Coronary artery (tissue), 2 donors: ENCODE measurements around the gene HBD.

ENCODE experiments used
- DNase-seq: peaks from one replicate; pipeline ENCODE4 v3.0.0-alpha.2; 2017; ENCODE audit warnings: low spot score
- H3K27ac ChIP-seq, 2 donors: fragments of 200-600 bp; sonication (generic); one replicate each; pipeline ENCODE4 v1.5.1; 2016 to 2019
- H3K4me3 ChIP-seq: fragments of 200-600 bp; sonication (generic); 2 replicates; pipeline ENCODE4 v1.5.1; 2016; ENCODE audit warnings: mild to moderate bottlenecking, moderate library complexity
- TF ChIP-seq, protein P1 (sequence below): fragments of 200-600 bp; sonication (generic); IDR thresholded peaks from one replicate; pipeline ENCODE4 v1.5.1; 2019; ENCODE audit warnings: antibody characterized with exemption

Gene HBD

GRCh38 chr11:5226732-5227310 lies 7.5 kb downstream of the HBD start, which contains the start of gene HBB:
Gene HBB, minus strand, starts transcription at chr11:5227071. Its CDS starts 50 bp downstream, at chr11:5227021.
- no peak for DNase-seq
- Histone ChIP-seq H3K27ac (no peak within 1 kb of the TSS), H3K4me3 (no peak within 1 kb of the TSS)
- TF ChIP-seq, protein P1, sequence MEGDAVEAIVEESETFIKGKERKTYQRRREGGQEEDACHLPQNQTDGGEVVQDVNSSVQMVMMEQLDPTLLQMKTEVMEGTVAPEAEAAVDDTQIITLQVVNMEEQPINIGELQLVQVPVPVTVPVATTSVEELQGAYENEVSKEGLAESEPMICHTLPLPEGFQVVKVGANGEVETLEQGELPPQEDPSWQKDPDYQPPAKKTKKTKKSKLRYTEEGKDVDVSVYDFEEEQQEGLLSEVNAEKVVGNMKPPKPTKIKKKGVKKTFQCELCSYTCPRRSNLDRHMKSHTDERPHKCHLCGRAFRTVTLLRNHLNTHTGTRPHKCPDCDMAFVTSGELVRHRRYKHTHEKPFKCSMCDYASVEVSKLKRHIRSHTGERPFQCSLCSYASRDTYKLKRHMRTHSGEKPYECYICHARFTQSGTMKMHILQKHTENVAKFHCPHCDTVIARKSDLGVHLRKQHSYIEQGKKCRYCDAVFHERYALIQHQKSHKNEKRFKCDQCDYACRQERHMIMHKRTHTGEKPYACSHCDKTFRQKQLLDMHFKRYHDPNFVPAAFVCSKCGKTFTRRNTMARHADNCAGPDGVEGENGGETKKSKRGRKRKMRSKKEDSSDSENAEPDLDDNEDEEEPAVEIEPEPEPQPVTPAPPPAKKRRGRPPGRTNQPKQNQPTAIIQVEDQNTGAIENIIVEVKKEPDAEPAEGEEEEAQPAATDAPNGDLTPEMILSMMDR = no peak

- TF ChIP-seq, protein P1 = no peak
- no peak for DNase-seq
- H3K27ac ChIP-seq = no peak overlapping the region
- H3K4me3 ChIP-seq = no peak overlapping the region
These were observed 8.8 kb downstream of the HBD start for GRCh38 chr11:5225480-5225871.

- no peak for DNase-seq
- H3K4me3 ChIP-seq = no peak overlapping the region
- no peak overlapping the region for H3K27ac ChIP-seq
- TF ChIP-seq, protein P1 = no peak
These were observed 9.5 kb downstream of the HBD start for GRCh38 chr11:5224538-5225479.

DNA sequence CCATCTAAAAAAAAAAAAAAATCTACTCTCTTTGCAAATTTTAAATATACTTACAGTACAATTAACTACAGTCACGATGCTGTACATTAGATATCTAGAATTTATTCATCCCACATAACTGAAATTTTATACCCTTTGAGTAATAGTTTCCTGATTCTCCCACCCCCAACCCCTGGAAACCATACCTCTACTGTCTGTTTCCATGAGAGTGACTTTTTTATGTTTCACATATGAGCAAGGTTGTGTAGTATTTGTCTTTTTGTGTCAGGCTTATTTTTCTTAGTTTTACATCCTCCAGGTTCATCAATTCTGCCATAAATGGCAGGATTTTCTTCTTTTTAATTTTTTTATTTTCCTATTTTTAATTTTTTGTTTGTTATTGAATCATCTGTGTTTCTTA lies 10.6 kb downstream of the HBD start:
- Histone ChIP-seq H3K27ac (no peak overlapping the region), H3K4me3 (no peak overlapping the region)
- no peak for DNase-seq
- TF ChIP-seq, protein P1 = no peak

GRCh38 chr11:5223146-5223545 lies 11.1 kb downstream of the HBD start:
- TF ChIP-seq, protein P1 = no peak
- no peak overlapping the region for H3K4me3 ChIP-seq
- no peak overlapping the region for H3K27ac ChIP-seq
- DNase-seq = no peak

GRCh38 chr11:5210376-5210885 lies 23.9 kb downstream of the HBD start:
- no peak for DNase-seq
- H3K27ac ChIP-seq = no peak overlapping the region
- TF ChIP-seq, protein P1 = no peak
- H3K4me3 ChIP-seq = no peak overlapping the region
